GM10266 (cell line): ENCODE data around the gene MYO7B.

ENCODE experiments used
- DNase-seq: peaks from one replicate; pipeline ENCODE4 v3.0.0; 2012; ENCODE audit errors: extremely low spot score
- TF ChIP-seq, protein P1 (sequence below): IDR thresholded peaks from 2 replicates; pipeline ENCODE4 v1.5.1; 2012; ENCODE audit warnings: mild to moderate bottlenecking, low read depth; ENCODE audit not compliant: control insufficient read depth, insufficient read depth; ENCODE audit errors: missing control alignments

The MYO7B gene

DNA sequence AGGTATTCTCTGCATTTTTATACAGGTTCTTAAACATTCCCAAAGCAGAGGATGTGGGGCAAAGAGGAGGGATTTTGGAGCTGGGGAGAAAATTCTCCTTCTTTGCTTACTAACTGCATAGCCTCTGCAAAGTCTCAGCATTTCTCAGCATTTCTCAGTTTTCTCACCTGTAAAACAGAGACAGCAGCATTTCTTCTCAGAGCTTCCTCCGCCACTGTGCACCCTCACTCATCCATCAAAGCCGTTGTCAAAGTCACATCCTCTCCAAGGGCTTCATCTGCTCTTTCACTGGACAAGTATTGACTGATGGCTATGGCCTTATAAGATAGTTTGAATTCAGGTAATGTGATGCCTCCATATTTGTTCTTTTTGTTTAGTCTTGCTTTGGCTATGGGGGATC, 17.4 kb downstream of the MYO7B start:
- TF ChIP-seq, protein P1, sequence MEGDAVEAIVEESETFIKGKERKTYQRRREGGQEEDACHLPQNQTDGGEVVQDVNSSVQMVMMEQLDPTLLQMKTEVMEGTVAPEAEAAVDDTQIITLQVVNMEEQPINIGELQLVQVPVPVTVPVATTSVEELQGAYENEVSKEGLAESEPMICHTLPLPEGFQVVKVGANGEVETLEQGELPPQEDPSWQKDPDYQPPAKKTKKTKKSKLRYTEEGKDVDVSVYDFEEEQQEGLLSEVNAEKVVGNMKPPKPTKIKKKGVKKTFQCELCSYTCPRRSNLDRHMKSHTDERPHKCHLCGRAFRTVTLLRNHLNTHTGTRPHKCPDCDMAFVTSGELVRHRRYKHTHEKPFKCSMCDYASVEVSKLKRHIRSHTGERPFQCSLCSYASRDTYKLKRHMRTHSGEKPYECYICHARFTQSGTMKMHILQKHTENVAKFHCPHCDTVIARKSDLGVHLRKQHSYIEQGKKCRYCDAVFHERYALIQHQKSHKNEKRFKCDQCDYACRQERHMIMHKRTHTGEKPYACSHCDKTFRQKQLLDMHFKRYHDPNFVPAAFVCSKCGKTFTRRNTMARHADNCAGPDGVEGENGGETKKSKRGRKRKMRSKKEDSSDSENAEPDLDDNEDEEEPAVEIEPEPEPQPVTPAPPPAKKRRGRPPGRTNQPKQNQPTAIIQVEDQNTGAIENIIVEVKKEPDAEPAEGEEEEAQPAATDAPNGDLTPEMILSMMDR, result no peak
- no peak for DNase-seq

DNA sequence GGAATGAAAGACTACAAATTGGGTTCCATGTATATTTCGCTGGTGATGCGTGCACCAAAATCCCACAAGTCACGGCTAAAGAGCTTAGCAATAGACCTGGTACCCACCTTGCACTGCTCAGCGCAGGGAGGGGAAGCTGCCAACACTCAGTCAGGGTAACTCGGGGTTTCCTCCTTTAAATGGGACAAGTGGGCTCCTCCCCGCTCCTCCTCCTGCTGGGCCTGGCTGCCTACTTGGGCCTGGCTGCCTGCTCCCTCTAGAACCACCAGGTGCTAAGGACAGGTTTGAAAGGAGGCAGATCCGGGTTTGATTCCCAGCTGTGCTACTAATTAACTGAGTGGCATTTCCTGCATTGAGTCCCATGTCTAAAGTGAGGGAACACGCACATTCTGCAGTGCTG, 23.4 kb downstream of the MYO7B start:
- TF ChIP-seq, protein P1, result no peak
- DNase-seq, result no peak

DNA sequence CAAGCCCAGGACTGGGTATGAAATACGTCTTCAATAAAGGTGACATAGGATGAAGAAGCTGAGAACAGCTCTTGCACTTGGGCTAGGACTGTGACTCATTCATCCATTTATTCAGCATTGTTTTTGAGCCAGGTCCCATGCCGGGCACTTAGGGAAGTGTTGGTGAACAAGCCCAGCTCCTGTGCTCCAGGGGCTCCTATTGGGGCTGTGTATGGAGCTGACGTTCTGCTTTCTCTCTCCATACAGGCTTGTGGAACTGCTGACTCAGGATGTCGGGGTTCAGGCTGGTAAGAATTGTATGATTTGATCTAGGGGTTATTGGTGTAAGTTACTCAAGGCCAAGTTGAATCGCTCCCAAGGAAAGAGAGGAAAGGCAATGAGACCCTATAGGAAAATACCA, 24.0 kb downstream of the MYO7B start:
- no peak for DNase-seq
- TF ChIP-seq, protein P1, result no peak

DNA sequence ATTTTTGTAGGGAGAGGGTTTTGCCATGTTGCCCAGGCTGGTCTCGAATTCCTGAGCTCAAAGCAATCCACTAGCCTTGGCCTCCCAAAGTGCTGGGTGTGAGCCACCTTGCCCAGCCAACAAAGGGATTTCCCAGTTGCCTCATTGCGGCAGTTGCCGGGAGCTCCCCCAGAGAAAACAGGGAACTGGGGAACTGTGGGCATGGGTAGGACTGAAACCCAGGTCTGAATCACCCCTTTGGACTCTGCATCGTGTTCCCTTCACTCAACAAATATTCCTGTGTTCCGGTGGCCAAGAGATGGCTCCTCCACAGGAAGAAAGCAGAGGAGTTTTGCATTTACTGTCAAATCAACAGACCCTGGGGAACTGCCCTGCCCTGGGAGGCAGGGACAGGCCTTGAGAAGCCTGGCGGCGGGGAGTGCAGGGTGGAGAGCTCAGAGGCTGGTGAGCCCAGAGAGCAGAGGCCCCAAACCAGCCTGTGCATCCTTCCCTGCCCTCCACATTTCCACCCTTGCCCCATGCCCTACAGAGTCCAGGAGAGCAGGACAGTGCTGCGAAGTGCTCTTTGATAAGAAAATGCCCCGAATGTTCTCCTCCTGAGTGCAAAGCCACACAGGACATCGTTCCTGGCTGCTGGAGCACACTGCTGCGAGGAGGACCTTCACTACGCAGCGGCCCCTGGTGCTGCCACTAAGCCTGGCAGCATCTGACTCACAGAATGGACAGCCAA, 24.9 kb downstream of the MYO7B start:
- DNase-seq, result no peak
- TF ChIP-seq, protein P1, result no peak

DNA sequence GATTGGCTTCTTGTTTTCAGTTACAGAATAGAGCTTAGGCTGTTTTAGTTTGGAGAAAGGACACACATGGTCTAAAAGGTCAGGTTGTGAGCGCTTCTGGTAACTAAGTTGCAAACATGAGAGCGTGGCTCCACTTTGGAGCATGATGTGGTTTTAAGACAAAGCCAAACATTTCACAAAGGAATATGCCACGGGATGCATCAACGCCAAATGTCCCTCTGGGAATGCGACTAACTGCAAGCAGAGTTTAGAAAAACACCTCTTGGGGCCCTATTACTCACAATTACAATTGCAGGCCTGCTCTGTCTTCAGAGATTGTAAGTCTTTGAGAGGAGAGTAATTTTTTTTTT, 25.4 kb downstream of the MYO7B start:
- TF ChIP-seq, protein P1, result no peak
- no peak for DNase-seq

DNA sequence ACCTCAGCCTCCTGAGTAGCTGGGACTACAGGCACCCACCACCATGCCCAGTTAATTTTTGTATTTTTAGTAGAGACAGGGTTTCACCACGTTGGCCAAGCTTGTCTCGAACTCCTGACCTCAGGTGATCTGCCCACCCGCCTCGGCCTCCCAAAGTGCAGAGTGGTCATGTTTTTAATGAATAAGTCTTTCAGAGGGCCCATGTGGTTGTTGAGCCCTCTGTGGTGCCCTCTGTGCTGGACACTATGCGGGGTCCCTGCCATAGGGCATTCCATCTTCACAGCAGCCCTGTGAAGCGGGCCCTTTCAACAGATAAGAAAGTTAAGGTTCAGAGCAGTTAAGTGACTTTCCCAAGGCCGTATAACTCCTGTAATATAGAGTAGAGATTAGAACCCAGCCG, 25.9 kb downstream of the MYO7B start:
- TF ChIP-seq, protein P1, result no peak
- DNase-seq, result no peak

DNA sequence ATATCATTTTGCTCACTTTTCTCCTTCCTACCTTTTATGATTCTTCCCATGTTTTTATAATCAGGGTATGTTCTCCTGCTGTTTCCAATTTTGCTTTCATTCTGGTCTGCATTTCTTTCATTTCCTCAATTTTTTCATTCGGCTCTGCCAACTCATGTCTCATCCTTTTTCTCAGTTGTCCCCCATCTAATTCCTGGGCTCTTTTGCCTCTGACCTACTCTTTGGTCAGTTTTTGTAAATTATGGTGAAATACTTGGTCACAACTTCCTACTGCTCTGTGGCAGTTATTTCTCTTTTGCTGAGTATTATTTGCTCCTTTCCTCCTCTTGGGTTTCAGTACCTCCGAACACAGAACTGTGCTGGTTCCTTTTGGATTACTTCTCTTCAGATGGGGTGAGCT, 27.5 kb downstream of the MYO7B start:
- TF ChIP-seq, protein P1, result no peak
- DNase-seq, result no peak
